ENCODE results near the gene CEP85L. TPM values are rescaled to one million over a fixed set of nuclear protein-coding genes. Genes with fewer than 3 reads are reported as not detected.

CEP85L gene
- total and polyA plus RNA-seq, 8 donors: 9.2 to 13.4 (median 12.1) TPM

DNA sequence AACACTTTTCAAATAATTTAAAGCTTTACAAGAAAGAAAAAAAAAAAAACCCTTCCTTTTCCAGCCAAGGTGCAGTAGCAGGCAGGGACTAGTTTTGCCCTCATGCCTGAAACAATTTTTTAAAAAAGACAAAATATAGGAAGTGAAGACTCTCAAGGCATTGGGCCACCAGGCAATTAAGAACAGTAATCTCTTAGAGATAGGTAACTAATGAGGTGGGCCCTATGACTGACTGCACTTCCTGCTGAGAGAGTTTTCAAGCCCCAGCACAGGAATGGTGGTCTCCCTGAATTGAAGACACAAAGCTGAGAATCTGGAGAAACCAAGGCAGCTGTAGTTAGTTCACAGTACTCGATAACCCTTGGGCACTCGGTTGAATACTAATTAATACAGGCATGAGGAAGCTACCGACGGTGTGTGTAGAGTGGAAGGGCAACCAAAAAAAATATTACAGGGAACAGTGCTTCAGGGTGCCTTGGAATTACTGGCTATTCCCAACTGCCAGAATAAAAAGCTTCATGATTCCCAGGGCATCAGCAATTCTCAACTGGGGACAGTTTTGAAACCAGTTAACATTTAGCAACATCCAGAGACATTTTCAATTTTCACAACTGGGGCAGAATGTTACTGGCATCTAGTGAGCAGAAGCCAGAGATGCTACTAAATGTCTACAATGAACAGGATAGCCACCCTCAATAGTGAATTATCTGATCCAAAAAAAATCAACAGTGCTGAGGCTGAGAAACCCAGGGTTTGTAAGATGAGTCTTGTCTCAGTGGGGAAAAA is 139.3 kb downstream of the CEP85L start:
- DNase-seq: no peak
- Histone ChIP-seq H3K27me3 (no peaks in the 10 kb centered on the region), H3K4me1 (no peaks in the 10 kb centered on the region), H3K9me3 (no peaks in the 10 kb centered on the region), H3K4me3 (no peak overlapping the region), H3K36me3 (no peaks in the 10 kb centered on the region), H3K27ac (no peak overlapping the region)
- ATAC-seq: no peak
- TF ChIP-seq, protein P1, sequence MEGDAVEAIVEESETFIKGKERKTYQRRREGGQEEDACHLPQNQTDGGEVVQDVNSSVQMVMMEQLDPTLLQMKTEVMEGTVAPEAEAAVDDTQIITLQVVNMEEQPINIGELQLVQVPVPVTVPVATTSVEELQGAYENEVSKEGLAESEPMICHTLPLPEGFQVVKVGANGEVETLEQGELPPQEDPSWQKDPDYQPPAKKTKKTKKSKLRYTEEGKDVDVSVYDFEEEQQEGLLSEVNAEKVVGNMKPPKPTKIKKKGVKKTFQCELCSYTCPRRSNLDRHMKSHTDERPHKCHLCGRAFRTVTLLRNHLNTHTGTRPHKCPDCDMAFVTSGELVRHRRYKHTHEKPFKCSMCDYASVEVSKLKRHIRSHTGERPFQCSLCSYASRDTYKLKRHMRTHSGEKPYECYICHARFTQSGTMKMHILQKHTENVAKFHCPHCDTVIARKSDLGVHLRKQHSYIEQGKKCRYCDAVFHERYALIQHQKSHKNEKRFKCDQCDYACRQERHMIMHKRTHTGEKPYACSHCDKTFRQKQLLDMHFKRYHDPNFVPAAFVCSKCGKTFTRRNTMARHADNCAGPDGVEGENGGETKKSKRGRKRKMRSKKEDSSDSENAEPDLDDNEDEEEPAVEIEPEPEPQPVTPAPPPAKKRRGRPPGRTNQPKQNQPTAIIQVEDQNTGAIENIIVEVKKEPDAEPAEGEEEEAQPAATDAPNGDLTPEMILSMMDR (IDR thresholded peaks at IDR 0.05): no peak
- intact Hi-C loops (cut with DNase I): no loop called here

DNA sequence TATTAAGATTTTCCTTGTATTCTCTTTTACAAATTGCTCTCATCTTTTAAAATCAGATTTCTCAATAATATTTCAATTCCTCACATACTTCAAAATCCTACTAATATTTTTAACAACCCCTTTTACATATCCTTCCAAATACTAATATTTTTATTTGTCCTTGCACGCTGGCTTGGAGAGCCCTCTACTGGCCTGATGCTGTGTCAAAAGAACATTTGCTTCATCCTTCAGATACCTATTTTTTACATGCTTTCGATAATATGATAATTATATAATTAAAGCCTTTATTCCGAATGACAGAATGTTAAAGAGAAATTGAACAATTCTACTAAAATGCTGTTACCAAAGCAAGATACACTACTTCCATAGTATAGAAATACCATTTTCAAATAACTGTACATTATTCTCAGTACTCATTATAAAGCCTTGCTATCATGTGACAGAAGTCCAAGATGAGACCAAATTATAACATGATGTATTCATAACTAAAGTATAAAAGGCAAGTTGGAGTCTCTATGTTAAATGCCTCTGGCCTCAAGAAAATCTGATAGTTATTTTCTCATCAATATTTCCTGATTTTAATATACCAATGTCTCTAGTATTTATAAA is 142.3 kb downstream of the CEP85L start:
- intact Hi-C loops (cut with DNase I): no loop called here
- DNase-seq: peak in 1 of 4 donors; percentile 28

DNA sequence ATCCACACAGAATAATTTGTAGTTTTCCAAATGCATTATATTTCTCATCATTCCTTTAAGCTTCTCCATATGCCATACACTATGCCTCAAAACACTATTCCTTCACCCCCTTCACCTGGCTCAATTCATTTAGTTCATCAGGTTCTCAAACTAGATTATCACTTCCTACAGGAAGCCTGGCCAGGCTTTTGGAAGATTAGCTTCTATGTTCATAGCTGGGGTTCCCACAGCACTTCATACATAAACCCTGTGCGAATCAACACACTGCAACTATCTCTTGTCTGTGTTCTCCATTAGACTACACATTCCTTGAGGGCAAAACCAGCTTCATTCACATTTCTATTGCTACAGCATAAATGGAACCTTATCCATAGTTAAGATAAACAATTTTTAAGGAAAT is 143.8 kb downstream of the CEP85L start:
- H3K4me3 ChIP-seq: no peak overlapping the region
- H3K4me1 ChIP-seq: no peaks in the 10 kb centered on the region
- H3K9me3 ChIP-seq: peaks cover 0 to 2% of the 10 kb centered on the region in 2 donors
- ATAC-seq (no peak), DNase-seq (no peak)
- intact Hi-C loops (cut with DNase I): no loop called here
- no peaks in the 10 kb centered on the region for H3K36me3 ChIP-seq
- H3K27ac ChIP-seq: no peak overlapping the region
- TF ChIP-seq, protein P1 (IDR thresholded peaks at IDR 0.05): no peak
- H3K27me3 ChIP-seq: no peaks in the 10 kb centered on the region

More for the DNA sequence above, 142.3 kb downstream of the CEP85L start:
- Histone ChIP-seq H3K9me3 (no peaks in the 10 kb centered on the region), H3K27ac (no peak overlapping the region), H3K27me3 (no peaks in the 10 kb centered on the region), H3K36me3 (no peaks in the 10 kb centered on the region), H3K4me1 (no peaks in the 10 kb centered on the region), H3K4me3 (no peak overlapping the region)
- TF ChIP-seq, protein P1 (IDR thresholded peaks at IDR 0.05): peak; percentile 21 to 52
- ATAC-seq: no peak

DNA sequence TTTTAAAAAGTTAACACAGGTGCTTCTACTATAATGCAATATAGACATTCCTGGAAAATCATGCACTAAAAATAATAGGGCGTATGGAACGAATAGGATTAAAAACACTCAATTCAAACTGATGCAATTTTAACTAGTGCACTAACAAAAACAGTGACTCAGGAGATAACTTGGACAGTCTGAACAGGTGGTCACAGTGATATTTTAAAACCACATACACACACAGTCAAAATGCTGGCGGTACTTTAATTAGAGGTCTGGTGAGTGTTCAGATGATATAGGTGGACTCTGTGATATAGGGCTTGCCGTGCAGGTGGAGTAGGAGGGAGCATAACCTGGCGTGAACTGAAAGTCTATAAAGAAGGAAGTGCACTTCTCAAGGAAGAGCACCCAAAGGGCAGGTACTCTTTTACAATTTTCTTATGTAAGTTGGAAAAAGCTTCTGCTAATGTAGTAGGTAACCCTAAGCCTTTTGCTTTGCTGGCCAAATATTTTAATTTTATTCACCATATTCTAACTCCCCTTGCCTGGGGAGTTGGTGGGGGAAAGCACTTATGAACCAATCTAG is 145.2 kb downstream of the CEP85L start:
- intact Hi-C loops (cut with DNase I): no loop called here
- TF ChIP-seq, protein P1 (IDR thresholded peaks at IDR 0.05): no peak
- Histone ChIP-seq H3K9me3 (peaks cover 0 to 2% of the 10 kb centered on the region in 2 donors), H3K27me3 (no peaks in the 10 kb centered on the region), H3K36me3 (no peaks in the 10 kb centered on the region), H3K4me1 (no peaks in the 10 kb centered on the region), H3K4me3 (no peak overlapping the region), H3K27ac (no peak overlapping the region)
- DNase-seq (no peak), ATAC-seq (no peak)

DNA sequence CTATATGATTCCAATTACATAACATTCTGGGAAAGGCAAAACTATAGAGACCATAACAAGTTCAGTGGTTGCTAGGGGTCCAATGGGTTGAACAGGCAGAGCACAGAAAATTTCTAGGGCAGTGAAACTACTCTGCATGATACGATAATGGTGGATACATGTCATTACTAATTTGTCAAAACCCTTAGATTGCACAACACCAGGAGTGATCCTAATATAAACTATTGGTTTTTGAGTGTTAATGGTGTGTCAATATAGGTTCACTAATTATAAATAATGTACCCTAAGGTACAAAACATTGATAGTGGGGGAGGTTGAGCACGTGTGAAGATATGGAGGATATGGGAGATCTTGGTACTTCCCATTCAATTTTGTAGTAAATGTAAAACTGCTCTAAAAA is 145.7 kb downstream of the CEP85L start:
- TF ChIP-seq, protein P1 (IDR thresholded peaks at IDR 0.05): no peak
- ATAC-seq (no peak), DNase-seq (no peak)
- Histone ChIP-seq H3K9me3 (peaks cover 0 to 4% of the 10 kb centered on the region in 2 donors), H3K36me3 (no peaks in the 10 kb centered on the region), H3K27ac (no peak overlapping the region), H3K27me3 (no peaks in the 10 kb centered on the region), H3K4me1 (no peaks in the 10 kb centered on the region), H3K4me3 (no peak overlapping the region)
- intact Hi-C loops (cut with DNase I): no loop called here

Data from left lung (tissue), 10 donors.